K562 (cell line): ENCODE results near the gene SIRT2. TPM values are rescaled to one million over a fixed set of nuclear protein-coding genes. Genes with fewer than 3 reads are reported as not detected.

Experiments used
- CBX3 ChIP-seq, 2 experiments: IDR thresholded peaks; 1 replicate in 1 of 2; 2 replicates in 1 of 2; pipeline ENCODE4 v1.6.1; 2012; ENCODE audit warnings: inconsistent platforms in 2 of 2, low read length in 2 of 2, borderline replicate concordance in 1 of 2, control low read depth in 1 of 2
- DDX20 ChIP-seq: fragments of 450-650 bp; IDR thresholded peaks from 2 replicates; pipeline ENCODE4 v1.6.1; 2016; ENCODE audit warnings: missing genetic modification characterization, low read depth, mild to moderate bottlenecking, missing compliant biosample characterization, moderate library complexity
- FOXK1 ChIP-seq: sonication (generic); formaldehyde crosslinking; IDR thresholded peaks from 2 replicates; pipeline ENCODE4 v1.8.0; 2022; ENCODE audit warnings: missing genetic modification reagents, mild to moderate bottlenecking, borderline replicate concordance
- GABPA ChIP-seq: fragments of 200-800 bp; sonication (Bioruptor generic); conservative IDR thresholded peaks from 2 replicates; pipeline ENCODE4 v1.6.1; 2016; ENCODE audit warnings: low read depth, missing genetic modification characterization, missing compliant biosample characterization
- HDAC6 ChIP-seq: IDR thresholded peaks from 2 replicates; pipeline ENCODE4 v1.6.1; 2012; ENCODE audit warnings: low read depth, mild to moderate bottlenecking, control low read depth, inconsistent platforms, low read length, moderate library complexity
- HMGN3 ChIP-seq: IDR thresholded peaks from 2 replicates; pipeline ENCODE4 v1.6.1; 2011; ENCODE audit warnings: borderline replicate concordance, low read depth, mild to moderate bottlenecking, mixed read lengths, low read length; ENCODE audit not compliant: insufficient read length; ENCODE audit errors: extremely low read depth
- ILK ChIP-seq: fragments of 450-650 bp; IDR thresholded peaks from 2 replicates; pipeline ENCODE4 v1.6.1; 2016; ENCODE audit warnings: missing genetic modification characterization, low read depth, mild to moderate bottlenecking, missing compliant biosample characterization, moderate library complexity, borderline replicate concordance
- NR2F6 ChIP-seq: fragments of 450-650 bp; formaldehyde crosslinking; IDR thresholded peaks from 2 replicates; pipeline ENCODE4 v1.4.0; 2020; ENCODE audit warnings: mild to moderate bottlenecking
- TBP ChIP-seq: optimal IDR thresholded peaks from 2 replicates; pipeline ENCODE3; 2011; ENCODE audit warnings: low read depth, low read length, improper control_type of control experiment
- ZFPM2 ChIP-seq: fragments of 250-450 bp; sonication (Bioruptor Pico); IDR thresholded peaks from 2 replicates; pipeline ENCODE4 v1.5.1; 2022; ENCODE audit warnings: mild to moderate bottlenecking
- ZNF12 ChIP-seq: sonication (generic); formaldehyde crosslinking; IDR thresholded peaks from 2 replicates; pipeline ENCODE4 v1.4.0; 2020; ENCODE audit warnings: mild to moderate bottlenecking, missing genetic modification reagents
- ZNF165 ChIP-seq: fragments of 250-450 bp; sonication (Bioruptor Pico); IDR thresholded peaks from 2 replicates; pipeline ENCODE4 v1.4.0; 2020; ENCODE audit warnings: borderline replicate concordance
- ZNF57 ChIP-seq: fragments of 450-650 bp; formaldehyde crosslinking; IDR thresholded peaks from 2 replicates; pipeline ENCODE4 v1.4.0; 2020; ENCODE audit warnings: mild to moderate bottlenecking, moderate library complexity
- ZNF77 ChIP-seq: fragments of 250-450 bp; sonication (Bioruptor Pico); IDR thresholded peaks from 2 replicates; pipeline ENCODE4 v1.5.0; 2020
- polyA plus RNA-seq, 8 experiments: library from polyadenylated mRNA; depleted of rRNA in 4 of 8; stranded (reverse) in 5 of 8; unstranded in 3 of 8; fragments of >200 nt; fragmentation: Nextera tagmentation in 2 of 8; fragmentation: Illumina TruSeq in 1 of 8; extraction: Ambion mirVana in 2 of 8; extraction: Trizol in 1 of 8; gene quantifications; 2 replicates each; pipeline versions ENCODE4 v1.2.1 to v1.2.3, GENCODE V29; 2011 to 2014; ENCODE audit warnings: inconsistent platforms in 1 of 8, missing spikeins in 1 of 8
- total RNA-seq, 7 experiments: library from RNA; depleted of rRNA in 6 of 7; stranded (reverse); fragments of >200 nt in 6 of 7; fragmentation: Illumina TruSeq in 2 of 7; extraction: Trizol in 2 of 7; gene quantifications; 2 replicates each; pipeline versions ENCODE4 v1.2.1 to v1.2.3, GENCODE V29; 2011 to 2021; ENCODE audit warnings: low replicate concordance in 1 of 7
- TF ChIP-seq, protein P1 (sequence below): fragments of 450-650 bp; IDR thresholded peaks from one replicate; pipeline ENCODE4 v1.6.1; 2018; ENCODE audit warnings: mild to moderate bottlenecking, moderate library complexity; ENCODE audit not compliant: partially characterized antibody

SIRT2 gene
- total and polyA plus RNA-seq, 9 of the 15 experiments (the other 6 are each of a cell fraction or from before 2014, with no cell fraction given) = 2.3 to 35.2 (median 22.9) TPM

- TF ChIP-seq, protein P1, sequence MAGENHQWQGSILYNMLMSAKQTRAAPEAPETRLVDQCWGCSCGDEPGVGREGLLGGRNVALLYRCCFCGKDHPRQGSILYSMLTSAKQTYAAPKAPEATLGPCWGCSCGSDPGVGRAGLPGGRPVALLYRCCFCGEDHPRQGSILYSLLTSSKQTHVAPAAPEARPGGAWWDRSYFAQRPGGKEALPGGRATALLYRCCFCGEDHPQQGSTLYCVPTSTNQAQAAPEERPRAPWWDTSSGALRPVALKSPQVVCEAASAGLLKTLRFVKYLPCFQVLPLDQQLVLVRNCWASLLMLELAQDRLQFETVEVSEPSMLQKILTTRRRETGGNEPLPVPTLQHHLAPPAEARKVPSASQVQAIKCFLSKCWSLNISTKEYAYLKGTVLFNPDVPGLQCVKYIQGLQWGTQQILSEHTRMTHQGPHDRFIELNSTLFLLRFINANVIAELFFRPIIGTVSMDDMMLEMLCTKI = no peak
- no peak for TF ChIP-seq FOXK1 (CRISPR knock-in tag)
- peak; percentile 40 for TF ChIP-seq TBP
- peak; percentile 71; the same call in 1 of the 2 replicates for TF ChIP-seq ZFPM2 (CRISPR knock-in tag)
- peak; percentile 69 for TF ChIP-seq GABPA
- peak; percentile 90 for TF ChIP-seq HMGN3
- no peak for TF ChIP-seq ZNF12 (CRISPR knock-in tag)
- TF ChIP-seq HDAC6 = no peak
- TF ChIP-seq DDX20 (tag) = no peak
- no peak for TF ChIP-seq ILK (tag)
- TF ChIP-seq ZNF165 = no peak
- no peak for TF ChIP-seq ZNF57 (CRISPR knock-in tag)
- TF ChIP-seq CBX3 (IDR thresholded peaks at IDR 0.05; ENCODE audit: borderline replicate concordance in 1 of 2, low read length in 2 of 2) = 0 out of 3 replicates have a peak, but pooled peaks of 1 of the 2 experiments have one; percentile 12
- TF ChIP-seq ZNF77 (CRISPR knock-in tag) = no peak
- TF ChIP-seq NR2F6 = no peak
Measured at GRCh38 chr19:38849147-38849859, 50.1 kb downstream of the SIRT2 start (continued).
